Stimulated activated naive B cell treated with anti-CD40 and anti-IgM and Interleukin-4, amounts not matched to agents 10 μg/mL and 1 μg/mL and 100 μg/mL, for 72 hours (primary cell): ENCODE results near the gene ATG10.

Experiments used
- ATAC-seq, 2 donors: fragments of 150-1000 bp; cut with Tn5 transposase; replicated peaks; 2 replicates each; pipeline ENCODE4 v1.10.0; 2021; ENCODE audit warnings: moderate library complexity in 1 of 2
- DNase-seq: peaks from one replicate; pipeline ENCODE4 v3.0.0; 2021
- H3K27ac Mint-ChIP-seq: one replicate; pipeline ENCODE4 v1.8.0; 2022; ENCODE audit warnings: mild to moderate bottlenecking, mixed read lengths
- H3K27me3 Mint-ChIP-seq, 2 donors: one replicate each; pipeline ENCODE4 v1.8.0; 2022; ENCODE audit warnings: mixed read lengths in 2 of 2
- H3K36me3 Mint-ChIP-seq, 2 donors: one replicate each; pipeline ENCODE4 v1.8.0; 2022; ENCODE audit warnings: mixed read lengths in 2 of 2, mild to moderate bottlenecking in 1 of 2
- H3K4me1 Mint-ChIP-seq, 2 donors: one replicate each; pipeline ENCODE4 v1.8.0; 2022; ENCODE audit warnings: mixed read lengths in 2 of 2, mild to moderate bottlenecking in 1 of 2
- H3K4me3 Mint-ChIP-seq, 2 donors: one replicate each; pipeline ENCODE4 v1.8.0; 2022; ENCODE audit warnings: mild to moderate bottlenecking in 2 of 2, mixed read lengths in 2 of 2, moderate library complexity in 1 of 2
- H3K9me3 Mint-ChIP-seq, 2 donors: one replicate each; pipeline ENCODE4 v1.8.0; 2022; ENCODE audit warnings: mixed read lengths in 2 of 2, mild to moderate bottlenecking in 1 of 2

The ATG10 gene

DNA sequence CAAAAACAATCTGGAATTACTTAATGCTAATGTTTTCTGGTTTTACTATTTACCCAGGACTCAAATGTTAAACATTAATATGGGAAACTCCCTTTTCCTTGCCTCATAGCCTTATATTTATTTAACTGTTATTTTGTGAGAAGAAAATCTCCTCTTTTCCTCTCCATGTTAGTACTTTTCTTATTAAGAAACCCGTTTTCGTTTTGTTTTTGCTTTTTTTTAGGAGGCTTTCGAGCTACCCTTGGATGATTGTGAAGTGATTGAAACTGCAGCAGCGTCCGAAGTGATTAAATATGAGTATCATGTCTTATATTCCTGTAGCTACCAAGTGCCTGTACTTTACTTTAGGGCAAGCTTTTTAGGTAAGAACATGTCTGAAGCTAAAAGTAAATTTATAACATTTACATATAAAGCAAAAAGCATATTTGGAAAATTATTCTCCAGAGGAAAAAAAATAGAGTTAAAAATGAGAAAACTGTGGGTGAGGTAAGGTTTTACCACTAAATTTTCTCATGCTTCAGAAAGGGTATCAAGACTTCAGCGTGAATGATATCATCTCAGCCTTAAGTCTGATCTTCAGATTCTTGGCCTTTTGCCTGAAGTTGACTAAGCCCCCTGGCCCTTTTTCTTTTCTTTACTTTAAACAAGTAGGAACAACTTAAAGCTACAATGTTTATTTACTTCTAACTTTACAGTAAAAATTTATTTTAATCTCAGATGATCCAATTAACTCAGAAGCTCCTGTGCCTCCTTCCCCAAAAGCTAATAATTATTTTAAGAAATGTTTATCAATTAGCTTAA, 192.6 kb downstream of the ATG10 start:
- H3K4me3 Mint-ChIP-seq, result no peak overlapping the region

DNA sequence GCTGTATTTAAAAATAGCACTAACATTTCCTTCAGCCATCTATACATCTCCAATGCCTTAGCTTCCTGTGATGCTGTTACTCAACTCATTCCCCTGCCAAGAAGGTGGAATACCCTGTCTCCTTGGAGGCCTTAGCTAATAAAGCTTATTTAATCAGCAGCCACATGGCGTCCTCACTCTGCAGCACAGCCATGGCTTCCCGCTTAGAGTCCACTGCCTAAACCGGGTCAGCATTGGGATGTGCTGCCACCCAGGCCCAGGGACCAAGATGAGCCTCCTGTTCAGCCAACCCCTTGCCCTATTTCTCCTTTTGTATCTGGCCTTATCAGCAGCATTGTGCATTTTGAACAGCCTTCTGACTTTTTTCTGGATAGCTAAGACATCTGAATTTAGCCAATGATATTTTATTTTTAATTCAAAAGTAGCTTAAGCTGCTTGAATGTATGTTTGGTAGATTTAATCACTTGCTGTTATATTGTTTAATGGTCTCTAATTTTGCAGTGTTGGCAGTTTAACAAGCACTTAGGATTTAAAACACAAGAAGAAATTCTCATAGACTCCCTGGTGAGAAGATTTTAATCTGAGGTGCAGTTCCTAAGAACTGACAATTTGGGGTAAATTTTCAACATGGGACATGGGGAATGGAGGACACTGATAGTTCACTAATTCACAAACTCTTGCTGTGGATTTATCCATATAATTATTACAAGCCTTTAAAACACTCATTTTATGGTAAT, 193.3 kb downstream of the ATG10 start:
- no peak overlapping the region for H3K27ac Mint-ChIP-seq
- H3K36me3 Mint-ChIP-seq, result no peaks in the 10 kb centered on the region
- H3K4me1 Mint-ChIP-seq, result peaks cover 4 to 12% of the 10 kb centered on the region in 2 donors
- no peak for DNase-seq
- H3K9me3 Mint-ChIP-seq, result no peaks in the 10 kb centered on the region
- no peaks in the 10 kb centered on the region for H3K27me3 Mint-ChIP-seq
- H3K4me3 Mint-ChIP-seq, result no peak overlapping the region
- no peak for ATAC-seq

More for the DNA sequence above, 192.6 kb downstream of the ATG10 start:
- Mint-ChIP-seq H3K36me3 (no peaks in the 10 kb centered on the region), H3K9me3 (no peaks in the 10 kb centered on the region), H3K27ac (no peak overlapping the region), H3K4me1 (peaks cover 4 to 5% of the 10 kb centered on the region in 2 donors), H3K27me3 (no peaks in the 10 kb centered on the region)
- no peak for DNase-seq
- ATAC-seq, result no peak

DNA sequence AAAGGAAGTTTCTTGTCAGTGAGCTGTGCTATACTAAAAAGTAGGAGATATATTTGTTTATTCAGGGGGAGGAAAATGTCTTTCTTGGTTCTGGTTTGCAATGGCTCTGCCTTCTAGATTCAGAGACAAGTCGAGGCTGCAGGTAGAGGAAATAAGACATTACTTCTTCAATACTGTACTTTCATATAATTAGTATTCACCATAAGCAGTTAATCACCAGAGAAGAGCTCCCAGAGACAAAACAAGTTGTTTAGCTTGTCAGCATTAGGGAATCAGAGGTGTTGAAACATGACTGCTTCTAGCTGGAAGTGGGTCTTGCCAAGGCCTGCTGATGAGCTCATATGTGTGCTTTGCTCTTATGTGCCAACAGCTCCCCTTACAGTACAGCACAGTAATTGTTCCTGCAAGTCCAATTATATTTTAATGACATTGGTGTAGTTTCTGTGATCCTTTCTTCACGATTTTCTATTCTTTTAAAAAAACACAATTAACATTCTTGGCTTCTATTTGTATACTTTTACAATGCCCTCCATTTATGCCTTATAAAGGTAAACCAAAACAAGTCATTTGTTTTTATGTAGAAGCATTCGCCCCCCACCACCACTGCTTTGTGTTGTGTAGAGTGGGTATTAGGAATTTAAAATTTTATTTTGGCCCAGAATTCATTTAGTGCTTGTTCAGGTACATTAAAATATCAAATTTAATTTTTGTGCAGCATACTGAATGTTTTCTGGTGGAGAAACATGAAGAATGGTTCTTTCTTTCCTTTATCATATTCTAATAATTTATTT, 194.1 kb downstream of the ATG10 start:
- peak; percentile 5 for DNase-seq
- no peaks in the 10 kb centered on the region for H3K27me3 Mint-ChIP-seq
- H3K4me1 Mint-ChIP-seq, result peaks cover 4 to 17% of the 10 kb centered on the region in 2 donors
- H3K9me3 Mint-ChIP-seq, result no peaks in the 10 kb centered on the region
- peaks cover 0 to 2% of the 10 kb centered on the region in 2 donors for H3K36me3 Mint-ChIP-seq
- no peak overlapping the region for H3K27ac Mint-ChIP-seq
- H3K4me3 Mint-ChIP-seq, result no peak overlapping the region
- peak; percentile 87 to 93 for ATAC-seq

DNA sequence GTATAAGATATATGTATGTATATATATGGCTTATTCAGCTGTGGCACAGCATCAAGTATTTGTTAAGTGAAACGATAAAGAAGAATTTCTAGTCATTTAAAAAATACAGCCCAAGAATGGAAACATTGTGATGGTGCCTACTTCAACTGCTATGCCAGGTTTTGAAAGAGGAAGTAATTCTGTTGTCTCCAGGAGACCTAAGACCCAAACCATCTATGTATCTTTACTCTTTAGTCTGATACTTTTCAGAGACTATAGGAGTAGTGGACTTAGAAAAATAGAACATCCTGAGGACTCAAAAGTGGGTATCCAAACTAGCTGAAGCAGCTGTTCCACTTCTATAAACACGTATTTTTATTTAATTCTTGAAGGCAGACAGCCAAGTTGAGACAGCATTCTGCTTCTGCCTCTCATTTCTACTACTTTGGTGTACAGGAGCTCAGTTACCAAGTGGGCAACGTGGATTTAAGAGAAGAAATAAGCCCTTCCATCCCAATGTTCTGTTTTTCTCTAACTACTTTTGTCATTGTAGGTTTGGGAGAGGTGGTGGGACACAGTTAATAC, 195.6 kb downstream of the ATG10 start:
- Mint-ChIP-seq H3K4me1 (peaks cover 4 to 17% of the 10 kb centered on the region in 2 donors), H3K4me3 (no peak overlapping the region), H3K36me3 (peaks cover 0 to 2% of the 10 kb centered on the region in 2 donors), H3K27ac (no peak overlapping the region), H3K9me3 (no peaks in the 10 kb centered on the region), H3K27me3 (no peaks in the 10 kb centered on the region)
- no peak for ATAC-seq
- DNase-seq, result no peak

DNA sequence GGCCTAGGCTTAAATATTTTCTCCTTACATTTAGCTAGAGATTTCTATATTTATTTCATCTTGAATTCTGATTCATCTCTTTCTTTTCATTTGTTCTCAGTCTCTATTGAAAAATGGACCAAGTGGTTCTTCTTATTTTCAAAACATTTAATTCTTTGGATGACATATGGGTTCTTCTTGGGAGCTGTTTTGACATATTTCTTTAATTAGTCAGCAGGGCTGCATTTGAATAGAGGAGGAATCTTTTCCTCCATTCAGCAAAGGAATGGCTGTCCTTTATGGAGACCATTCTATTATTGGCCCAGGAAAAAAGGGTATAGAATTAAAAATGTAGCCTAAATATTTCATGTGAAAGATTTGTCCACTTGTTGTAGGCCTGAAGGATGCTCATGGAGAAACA, 196.5 kb downstream of the ATG10 start:
- Mint-ChIP-seq H3K27ac (no peak overlapping the region), H3K4me3 (no peak overlapping the region), H3K9me3 (no peaks in the 10 kb centered on the region), H3K36me3 (peaks cover 0 to 2% of the 10 kb centered on the region in 2 donors), H3K4me1 (peaks cover 4 to 17% of the 10 kb centered on the region in 2 donors), H3K27me3 (no peaks in the 10 kb centered on the region)
- ATAC-seq, result no peak
- DNase-seq, result no peak

DNA sequence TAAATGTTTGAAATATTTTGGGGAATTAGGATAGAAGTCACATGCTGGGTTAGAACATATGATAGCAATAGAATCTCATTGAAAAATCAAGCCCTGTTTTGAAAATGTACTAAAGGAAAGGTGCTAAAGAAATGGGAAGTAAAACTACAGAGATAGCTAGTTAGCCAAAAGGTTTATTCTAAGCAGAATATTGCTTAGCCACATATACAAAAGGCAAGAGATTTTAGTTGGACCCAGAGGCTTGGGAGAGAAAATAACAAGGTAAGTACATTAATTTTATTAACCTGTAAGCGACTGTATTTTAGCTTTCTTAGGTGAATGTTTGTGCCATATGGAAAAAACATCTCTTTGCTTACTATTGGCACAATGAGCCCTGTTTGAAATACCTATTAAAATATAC, 198.1 kb downstream of the ATG10 start:
- H3K4me1 Mint-ChIP-seq, result peaks cover 11 to 23% of the 10 kb centered on the region in 2 donors
- DNase-seq, result no peak
- no peaks in the 10 kb centered on the region for H3K9me3 Mint-ChIP-seq
- H3K27ac Mint-ChIP-seq, result no peak overlapping the region
- H3K27me3 Mint-ChIP-seq, result no peaks in the 10 kb centered on the region
- ATAC-seq, result no peak
- H3K36me3 Mint-ChIP-seq, result peaks cover 0 to 4% of the 10 kb centered on the region in 2 donors
- no peak overlapping the region for H3K4me3 Mint-ChIP-seq

DNA sequence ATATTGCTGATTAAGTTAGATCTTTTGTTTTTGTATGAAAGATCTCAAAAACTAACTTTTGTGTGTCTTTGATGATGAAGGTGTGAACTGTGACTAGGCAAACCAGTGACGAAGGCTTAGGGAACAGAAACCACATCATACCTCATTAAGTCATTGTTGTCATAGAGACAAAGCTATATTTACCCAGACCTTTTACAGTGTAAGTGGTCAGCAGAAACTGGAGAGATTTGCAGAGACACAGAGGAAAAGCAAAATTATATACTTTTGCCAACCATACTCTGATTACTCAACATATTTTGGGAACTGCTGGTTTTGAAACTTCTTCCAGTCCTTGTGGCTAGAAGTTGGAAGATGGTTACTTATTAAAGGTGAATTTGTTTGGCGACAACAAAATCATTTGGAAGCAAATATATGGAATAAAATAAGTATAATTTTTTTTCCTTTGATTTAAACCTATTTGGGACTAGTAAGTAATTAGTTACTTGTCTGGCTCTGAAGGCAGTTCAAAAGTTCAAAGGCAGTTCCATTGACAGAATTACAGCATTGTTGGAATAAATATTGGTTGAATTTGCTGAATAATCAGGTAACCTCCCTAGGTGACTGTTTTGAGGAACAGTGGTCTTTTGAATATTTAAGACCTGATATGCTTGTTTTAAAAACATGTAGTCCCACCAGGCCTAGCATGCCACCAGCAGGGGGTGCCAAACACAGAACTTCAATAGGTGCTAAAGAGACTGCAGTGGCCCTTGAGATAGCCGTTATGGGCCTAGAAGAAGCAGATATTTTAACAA, 202.5 kb downstream of the ATG10 start:
- peak; percentile 98 to 99 for ATAC-seq
- DNase-seq, result peak; percentile 30
- Mint-ChIP-seq H3K4me3 (peak overlapping the region; percentile 19 to 32), H3K4me1 (peaks cover 11 to 29% of the 10 kb centered on the region in 2 donors), H3K9me3 (no peaks in the 10 kb centered on the region), H3K36me3 (peaks cover 4 to 5% of the 10 kb centered on the region in 2 donors), H3K27me3 (no peaks in the 10 kb centered on the region), H3K27ac (peak overlapping the region; percentile 87)

DNA sequence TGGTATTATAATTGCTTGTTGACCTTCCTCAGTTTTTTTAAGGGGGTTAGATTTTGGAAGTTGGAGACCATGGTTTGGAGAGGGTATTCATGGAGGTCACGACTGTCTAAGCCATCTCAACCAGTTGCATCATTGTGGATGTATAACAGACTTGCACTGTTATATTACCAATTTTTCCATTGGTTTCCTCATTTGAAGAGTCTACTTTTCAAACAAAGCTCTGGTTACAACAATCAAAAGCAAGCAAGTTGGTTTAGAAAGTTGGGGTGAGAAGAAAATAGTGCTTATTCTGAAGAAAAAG, 203.0 kb downstream of the ATG10 start:
- no peak for ATAC-seq
- H3K4me1 Mint-ChIP-seq, result peaks cover 11 to 25% of the 10 kb centered on the region in 2 donors
- H3K9me3 Mint-ChIP-seq, result no peaks in the 10 kb centered on the region
- no peak for DNase-seq
- H3K27ac Mint-ChIP-seq, result peak overlapping the region; percentile 87
- H3K4me3 Mint-ChIP-seq, result peak overlapping the region in 1 of 2 donors; percentile 32
- peaks cover 5 to 6% of the 10 kb centered on the region in 2 donors for H3K36me3 Mint-ChIP-seq
- no peaks in the 10 kb centered on the region for H3K27me3 Mint-ChIP-seq

DNA sequence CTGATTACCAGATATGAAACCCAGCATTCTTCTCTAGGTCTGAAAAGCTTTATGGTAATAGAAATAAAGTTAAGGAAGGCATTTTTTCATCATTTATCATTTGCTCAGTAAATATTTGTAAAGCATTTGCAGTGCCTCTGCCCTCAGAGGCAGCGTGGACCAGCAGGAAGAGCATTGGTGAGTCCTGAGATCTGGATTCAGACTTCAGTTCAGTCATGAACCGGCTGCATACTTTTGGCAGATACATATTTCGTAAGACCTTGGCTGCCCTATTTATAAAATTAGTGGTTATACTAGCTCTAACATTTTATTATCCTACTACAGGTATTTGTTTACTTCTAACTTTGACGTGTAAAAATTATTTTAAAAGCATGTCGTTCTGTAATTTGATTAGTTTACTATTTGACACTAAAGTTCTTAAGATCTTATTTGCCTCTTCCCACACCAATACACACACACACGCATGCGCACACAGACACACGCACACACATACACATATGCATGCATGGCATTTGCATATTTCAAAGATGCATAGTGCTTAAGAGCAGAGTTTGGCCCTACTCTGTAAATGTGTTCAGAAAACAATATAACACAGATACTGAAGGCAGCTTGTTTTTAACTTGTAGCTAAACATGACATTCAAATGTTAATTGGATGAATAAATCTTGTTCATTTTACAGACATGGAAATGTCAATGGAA, 204.4 kb downstream of the ATG10 start:
- H3K9me3 Mint-ChIP-seq, result no peaks in the 10 kb centered on the region
- no peak overlapping the region for H3K4me3 Mint-ChIP-seq
- H3K27ac Mint-ChIP-seq, result no peak overlapping the region
- peaks cover 8 to 11% of the 10 kb centered on the region in 2 donors for H3K36me3 Mint-ChIP-seq
- ATAC-seq, result no peak
- H3K4me1 Mint-ChIP-seq, result peaks cover 11 to 18% of the 10 kb centered on the region in 2 donors
- no peak for DNase-seq
- H3K27me3 Mint-ChIP-seq, result no peaks in the 10 kb centered on the region

DNA sequence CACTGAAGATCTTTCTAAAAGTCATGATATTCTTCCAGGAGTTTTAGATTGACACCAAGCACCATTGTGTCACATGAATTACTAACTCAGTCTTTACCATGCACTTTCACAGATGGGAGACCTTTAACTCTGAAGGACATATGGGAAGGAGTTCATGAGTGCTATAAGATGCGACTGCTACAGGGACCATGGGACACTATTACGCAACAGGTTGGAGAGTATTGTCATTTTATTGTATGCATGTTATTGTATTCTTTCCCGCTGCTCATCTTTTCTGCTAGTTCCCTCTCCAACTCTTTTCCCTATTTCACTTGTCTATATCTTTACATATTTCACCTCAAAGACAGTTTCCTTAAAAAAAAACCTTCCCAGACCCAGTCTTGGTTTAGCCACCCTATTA, 206.6 kb downstream of the ATG10 start:
- no peaks in the 10 kb centered on the region for H3K27me3 Mint-ChIP-seq
- no peak overlapping the region for H3K27ac Mint-ChIP-seq
- H3K36me3 Mint-ChIP-seq, result peaks cover 12 to 18% of the 10 kb centered on the region in 2 donors
- peaks cover 11 to 18% of the 10 kb centered on the region in 2 donors for H3K4me1 Mint-ChIP-seq
- no peaks in the 10 kb centered on the region for H3K9me3 Mint-ChIP-seq
- DNase-seq, result no peak
- no peak for ATAC-seq
- H3K4me3 Mint-ChIP-seq, result no peak overlapping the region

DNA sequence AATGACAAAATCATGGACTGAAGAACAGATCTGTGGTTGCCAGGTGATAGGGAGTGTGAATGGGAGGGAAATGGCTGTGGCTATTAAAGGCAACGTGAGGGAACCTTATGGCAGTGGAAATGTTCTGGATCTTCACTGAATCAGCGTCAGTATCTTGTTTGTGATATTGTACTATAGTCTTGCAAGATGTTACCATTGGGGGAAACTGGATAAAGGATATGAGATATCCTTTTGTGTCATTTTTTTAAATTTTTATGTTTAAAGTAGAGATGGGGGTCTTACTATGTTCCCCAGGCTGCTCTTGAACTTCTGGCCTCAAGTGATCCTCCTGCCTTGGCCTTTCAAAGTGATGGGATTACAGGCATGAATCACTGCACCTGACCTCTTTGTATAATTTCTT, 210.8 kb downstream of the ATG10 start:
- no peak for ATAC-seq
- DNase-seq, result no peak
- Mint-ChIP-seq H3K27me3 (no peaks in the 10 kb centered on the region), H3K4me1 (peaks cover 0 to 2% of the 10 kb centered on the region in 2 donors), H3K27ac (no peak overlapping the region), H3K9me3 (no peaks in the 10 kb centered on the region), H3K36me3 (peaks cover 11 to 25% of the 10 kb centered on the region in 2 donors), H3K4me3 (no peak overlapping the region)

DNA sequence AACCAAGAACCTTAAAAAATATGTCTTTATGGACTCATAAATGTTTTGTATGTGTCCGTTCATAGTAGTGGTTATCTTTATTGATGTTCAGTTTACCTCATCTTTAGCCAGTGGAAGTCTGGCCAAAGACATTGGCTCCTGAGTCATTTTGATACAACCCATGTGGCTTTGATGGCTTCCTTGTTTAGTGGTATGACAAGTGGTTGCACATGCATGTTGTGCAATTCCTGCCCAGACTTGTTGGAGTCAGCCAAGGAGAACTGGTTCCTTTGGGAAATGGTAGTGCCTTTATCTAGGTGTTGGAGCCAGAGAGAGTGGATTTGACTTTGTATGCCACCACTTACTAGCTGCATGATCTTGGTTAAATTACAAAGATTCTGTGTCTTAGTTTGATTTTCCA, 212.0 kb downstream of the ATG10 start:
- ATAC-seq (no peak), DNase-seq (no peak)
- Mint-ChIP-seq H3K4me3 (no peak overlapping the region), H3K4me1 (peaks cover 0 to 2% of the 10 kb centered on the region in 2 donors), H3K27me3 (no peaks in the 10 kb centered on the region), H3K27ac (no peak overlapping the region), H3K36me3 (peaks cover 11 to 20% of the 10 kb centered on the region in 2 donors), H3K9me3 (no peaks in the 10 kb centered on the region)

DNA sequence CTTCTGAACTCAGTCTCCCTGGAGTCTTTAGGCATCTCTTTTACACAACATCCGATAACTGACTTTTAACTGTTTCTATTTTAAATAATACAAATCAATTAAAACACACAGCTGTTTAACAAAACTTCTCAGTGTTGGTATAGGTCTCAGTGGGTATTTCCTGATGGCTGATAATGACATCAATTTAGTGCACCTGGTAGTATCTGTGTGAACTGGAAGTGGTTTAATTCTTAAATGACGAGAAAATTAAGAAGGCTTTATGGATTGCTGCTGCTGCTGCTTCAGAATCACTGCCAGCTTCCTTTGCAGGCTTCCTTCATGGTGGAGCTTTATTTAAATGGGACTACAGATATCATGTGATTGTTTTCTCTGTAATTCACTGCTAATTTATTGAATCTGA, 214.0 kb downstream of the ATG10 start:
- peaks cover 6 to 17% of the 10 kb centered on the region in 2 donors for H3K36me3 Mint-ChIP-seq
- no peak overlapping the region for H3K4me3 Mint-ChIP-seq
- H3K27me3 Mint-ChIP-seq, result no peaks in the 10 kb centered on the region
- ATAC-seq, result no peak
- H3K27ac Mint-ChIP-seq, result no peak overlapping the region
- DNase-seq, result no peak
- peaks cover 0 to 2% of the 10 kb centered on the region in 2 donors for H3K4me1 Mint-ChIP-seq
- H3K9me3 Mint-ChIP-seq, result no peaks in the 10 kb centered on the region
